ENCODE data around the gene METTL22.
"Not testable (repeated sequence)": the region's sequence is repeated elsewhere in the genome, so short reads cannot be mapped to it uniquely, and the experiment has no call there.

Gene METTL22

DNA sequence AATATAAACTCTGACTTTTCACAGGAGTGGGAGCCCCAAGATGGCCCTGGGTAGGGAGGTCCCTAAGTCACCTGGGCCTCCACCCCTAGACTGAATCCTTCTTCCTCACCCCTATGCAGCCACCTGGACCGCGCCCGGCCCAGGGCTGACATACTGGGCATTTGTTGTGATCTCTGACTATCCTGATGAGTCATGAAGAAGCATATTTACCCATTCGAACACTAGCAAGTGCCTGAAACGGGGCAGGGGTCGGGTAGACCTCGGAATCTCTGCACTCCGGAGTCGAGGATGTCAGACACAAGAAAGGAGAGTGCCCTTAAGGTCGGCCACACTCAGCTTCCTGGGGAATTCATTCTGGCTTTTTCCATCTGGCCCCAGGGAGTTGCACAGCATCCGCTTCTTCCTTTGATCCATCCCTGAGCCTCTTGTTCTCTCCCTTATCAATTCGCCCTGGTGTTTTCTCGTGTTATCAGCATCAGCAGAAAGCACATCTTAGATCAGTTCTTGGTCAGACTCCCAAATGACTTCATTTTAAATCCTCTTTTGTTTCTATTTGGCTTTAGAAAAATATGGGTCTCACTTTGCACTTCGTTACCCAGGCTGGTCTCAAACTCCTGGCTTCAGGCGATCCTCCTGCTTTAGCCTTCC is 10.4 kb downstream of the METTL22 start:
- DNase-seq (ENCODE audit: low spot score): no peak
- FAIRE-seq: no peak

DNA sequence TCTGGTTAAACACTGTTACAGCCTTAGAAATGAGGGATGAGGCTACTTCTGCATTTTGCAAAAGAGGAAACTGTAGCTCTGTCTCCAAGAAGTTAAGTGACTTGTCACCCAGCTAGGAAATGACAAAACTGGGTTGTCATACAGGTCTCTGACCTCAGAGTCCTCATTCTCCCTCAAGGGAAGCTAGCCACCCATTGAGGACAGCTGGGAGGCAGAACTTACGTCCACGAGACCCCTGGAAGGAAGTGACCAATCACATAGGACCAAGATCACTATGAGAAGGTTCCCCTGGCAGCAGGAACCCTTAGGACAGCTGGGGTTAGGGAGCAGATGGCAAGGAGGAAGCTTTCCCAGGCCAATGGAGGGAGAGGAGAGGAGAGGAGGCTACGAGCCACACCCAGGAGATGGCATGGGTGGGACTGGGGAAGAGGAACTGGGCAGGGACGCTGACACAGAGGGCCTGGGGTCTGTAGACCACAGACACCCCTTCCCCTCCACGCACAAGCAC is 11.2 kb downstream of the METTL22 start:
- no peak for DNase-seq (ENCODE audit: low spot score)
- FAIRE-seq: no peak

DNA sequence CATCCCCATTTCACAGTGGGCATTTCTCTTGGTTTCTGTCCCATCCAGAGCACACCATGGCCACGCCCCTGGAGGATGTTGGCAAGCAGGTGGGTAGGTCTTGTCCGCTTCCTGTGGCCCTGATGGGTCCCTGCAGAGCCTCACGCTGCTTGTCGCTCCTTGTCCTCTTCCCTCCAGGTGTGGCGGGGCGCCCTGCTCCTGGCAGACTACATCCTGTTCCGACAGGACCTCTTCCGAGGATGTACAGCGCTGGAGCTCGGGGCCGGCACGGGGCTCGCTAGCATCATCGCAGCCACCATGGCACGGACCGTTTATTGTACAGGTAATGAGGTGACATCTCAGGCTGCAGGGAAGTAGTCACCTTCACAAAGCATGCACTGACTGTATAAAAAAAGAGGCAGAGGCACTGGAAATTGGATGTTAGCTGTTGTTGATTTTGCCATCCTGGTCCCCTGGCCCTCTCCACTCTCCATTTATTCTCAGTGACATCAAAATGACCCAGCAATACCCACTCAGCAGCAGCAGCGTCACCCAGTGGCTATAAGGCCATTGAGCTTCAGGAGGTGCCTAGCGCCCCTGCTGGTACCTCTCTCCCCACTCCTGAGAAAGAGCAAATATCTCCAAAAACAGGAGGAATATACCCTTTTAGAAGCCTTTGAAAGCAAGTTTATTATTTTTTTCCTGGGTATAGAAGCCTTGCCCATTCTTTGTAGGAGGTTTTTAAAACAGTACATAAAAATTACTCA is 13.7 kb downstream of the METTL22 start:
- FAIRE-seq (peak; percentile 35), DNase-seq (ENCODE audit: low spot score) (no peak)

DNA sequence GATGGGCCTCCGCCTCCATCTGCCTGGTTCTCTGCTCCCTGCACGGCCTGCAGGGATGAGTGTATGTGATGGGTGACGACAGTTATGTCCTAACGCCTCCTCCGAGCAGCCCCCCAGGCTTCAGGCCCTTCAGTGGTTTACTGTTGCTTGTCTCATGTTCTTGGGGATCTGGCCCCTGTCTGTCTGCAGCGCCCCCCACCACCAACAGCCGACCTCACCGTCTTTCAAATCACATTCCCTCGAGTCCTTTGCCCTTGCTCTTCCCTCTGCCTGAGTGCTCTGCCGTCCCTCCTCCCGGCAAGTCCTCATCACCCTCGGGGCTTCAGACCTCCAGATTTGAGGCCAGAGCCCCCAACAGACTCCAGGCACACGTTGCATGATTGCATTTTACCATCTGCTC is 18.2 kb downstream of the METTL22 start:
- peak; percentile 17 for FAIRE-seq
- DNase-seq (ENCODE audit: low spot score): no peak

DNA sequence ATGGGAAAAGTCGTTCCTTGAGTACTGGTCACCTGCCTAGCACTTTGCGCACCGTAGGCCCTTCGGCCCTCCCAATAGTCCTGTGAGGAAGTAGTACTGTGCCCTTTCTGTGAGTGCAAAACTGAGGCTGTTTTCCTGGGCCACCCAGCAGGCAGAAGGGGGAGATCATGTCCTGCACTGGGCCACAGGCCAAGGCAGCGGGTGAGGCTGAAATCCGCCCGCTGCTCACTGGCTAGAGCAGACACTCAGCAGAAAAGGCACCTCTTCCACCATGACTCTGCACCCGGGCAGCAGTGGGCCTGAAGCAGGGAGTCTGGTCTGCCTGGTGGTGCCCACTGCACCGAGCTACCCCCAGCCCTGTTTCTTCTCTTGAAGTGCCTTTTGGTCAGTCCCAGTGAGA is 20.2 kb downstream of the METTL22 start:
- FAIRE-seq: no peak
- DNase-seq (ENCODE audit: low spot score): no peak

DNA sequence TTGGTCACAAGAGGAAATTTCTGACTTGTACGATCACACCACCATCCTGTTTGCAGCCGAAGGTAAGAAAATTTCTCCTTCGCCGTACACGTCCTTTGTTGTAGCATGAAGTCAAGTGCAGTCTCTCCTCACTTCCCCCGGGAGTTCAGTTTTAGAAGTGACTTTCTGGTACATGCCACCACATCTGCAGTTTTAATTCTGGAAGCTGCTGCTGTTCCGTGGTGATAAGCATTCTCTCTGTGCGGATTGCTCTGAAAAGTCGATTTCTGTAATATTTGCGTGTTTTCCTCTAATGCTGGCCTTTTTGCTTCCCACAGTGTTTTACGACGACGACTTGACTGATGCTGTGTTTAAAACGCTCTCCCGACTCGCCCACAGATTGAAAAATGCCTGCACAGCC is 20.6 kb downstream of the METTL22 start:
- FAIRE-seq (no peak), DNase-seq (ENCODE audit: low spot score) (no peak)

DNA sequence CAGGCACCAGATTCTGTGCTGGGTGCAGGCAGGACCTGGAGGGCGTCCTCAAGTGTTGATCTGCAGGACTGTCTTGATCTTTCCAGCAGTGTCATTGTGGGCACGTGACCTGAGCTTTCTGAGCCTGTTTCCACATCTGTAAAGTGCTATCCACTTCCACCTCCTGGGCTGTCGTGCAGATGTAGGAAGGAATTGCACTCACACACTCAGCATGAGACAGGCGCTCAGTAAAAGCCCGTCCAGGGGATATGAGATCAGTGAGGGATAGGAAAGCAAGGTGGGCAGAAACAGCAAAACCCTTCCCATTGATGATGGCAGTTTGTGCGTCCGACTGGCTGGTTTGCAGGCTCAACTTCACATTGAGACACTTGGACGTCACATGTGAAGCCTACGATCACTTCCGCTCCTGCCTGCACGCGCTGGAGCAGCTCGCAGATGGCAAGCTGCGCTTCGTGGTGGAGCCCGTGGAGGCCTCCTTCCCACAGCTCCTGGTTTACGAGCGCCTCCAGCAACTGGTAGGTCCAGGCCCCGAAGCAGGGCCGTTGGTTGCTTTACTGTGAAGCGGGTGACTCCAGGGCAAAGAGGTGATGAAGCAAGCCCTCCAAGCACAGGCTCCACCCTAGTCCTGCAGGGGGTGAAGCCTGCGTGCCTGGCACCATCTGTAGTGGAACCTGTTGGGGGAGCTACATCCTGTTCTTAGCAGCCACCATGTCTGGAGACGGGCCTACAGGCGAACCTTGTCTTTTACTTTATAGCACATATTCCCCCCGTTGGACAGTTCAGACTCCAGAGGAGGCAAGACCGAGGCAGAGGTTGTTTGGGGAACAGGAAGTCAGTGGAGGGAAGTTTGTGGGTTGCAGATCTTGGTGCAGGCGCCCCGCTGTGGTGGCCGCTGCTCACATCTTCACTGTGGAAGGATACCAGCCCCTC is 23.0 kb downstream of the METTL22 start:
- FAIRE-seq: no peak

DNA sequence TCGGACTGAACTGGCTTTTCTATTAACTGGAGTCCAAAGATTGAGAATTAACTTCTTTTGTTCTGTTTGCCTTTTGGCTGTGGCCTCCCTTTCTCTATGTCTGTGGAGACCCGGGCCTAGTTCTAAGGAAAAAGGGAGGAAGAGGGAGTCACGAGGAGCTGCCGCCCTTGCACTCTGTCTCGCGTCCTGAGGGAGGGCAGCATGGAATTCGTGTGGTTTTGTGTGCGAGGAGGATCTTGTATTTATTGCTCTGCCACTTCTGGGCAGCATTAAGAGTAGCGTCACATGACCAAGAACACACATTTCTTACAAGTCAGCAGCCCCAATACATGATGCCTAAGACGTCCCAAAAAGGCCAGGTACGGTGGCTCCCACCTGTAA is 23.6 kb downstream of the METTL22 start:
- FAIRE-seq: no peak

More for the DNA sequence above, 23.0 kb downstream of the METTL22 start:
- DNase-seq (ENCODE audit: low spot score): no peak

DNA sequence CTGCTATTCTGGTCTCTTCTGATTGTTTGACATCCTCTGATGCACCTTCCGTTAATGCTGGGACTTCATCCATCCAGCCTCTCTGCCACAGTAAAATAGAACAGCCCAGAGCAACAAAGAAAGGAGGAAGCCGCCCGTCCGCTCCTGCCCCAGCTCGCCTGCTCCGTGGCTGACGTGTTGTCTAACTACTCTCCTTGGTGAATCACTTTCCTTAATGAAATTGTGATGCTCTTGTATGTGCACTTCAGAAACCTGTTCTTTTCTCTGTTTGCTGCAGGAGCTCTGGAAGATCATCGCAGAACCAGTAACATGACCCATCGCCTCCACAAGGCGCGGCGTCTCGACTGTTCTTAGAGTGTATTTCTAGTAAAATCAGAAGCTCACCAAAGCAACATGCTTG is 24.3 kb downstream of the METTL22 start:
- no peak for FAIRE-seq
- no peak for DNase-seq (ENCODE audit: low spot score)

More for the DNA sequence above, 23.6 kb downstream of the METTL22 start:
- DNase-seq (ENCODE audit: low spot score): no peak

DNA sequence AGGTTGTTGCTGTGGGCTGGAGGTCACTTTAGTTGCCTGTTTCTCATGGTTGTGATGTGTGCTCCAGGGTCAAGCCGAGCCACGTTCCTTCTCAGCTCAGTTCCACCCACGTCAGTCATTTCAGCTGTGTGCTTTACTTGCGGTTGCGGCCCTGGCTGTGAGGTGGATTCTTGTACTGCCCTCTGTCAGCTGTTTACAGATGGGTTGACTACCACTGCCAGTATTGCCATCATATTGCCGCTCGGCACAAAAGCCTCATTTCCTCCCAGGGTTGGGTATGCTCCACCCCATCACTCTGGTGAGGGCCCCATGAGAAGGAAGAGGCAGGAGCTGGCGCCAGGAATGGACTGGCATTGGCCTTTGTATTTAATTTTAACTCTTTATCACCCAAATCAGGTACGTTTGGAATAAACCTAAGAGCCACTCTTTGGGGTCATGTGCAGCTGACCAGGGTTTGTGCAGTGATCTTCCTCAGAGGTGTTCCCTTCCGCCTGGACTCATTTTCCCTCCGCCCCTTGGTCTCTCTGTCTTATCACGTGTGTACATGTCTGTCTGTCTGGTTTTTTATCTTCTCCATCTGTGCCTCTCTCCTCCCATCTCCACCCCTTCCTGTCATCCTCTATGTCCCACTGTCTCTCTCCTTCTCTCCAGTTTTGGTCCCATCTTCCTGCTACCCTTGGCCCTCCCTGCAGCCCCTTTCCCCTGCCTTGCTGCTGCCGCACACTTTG is 25.0 kb downstream of the METTL22 start:
- no peak for DNase-seq (ENCODE audit: low spot score)
- FAIRE-seq: no peak

DNA sequence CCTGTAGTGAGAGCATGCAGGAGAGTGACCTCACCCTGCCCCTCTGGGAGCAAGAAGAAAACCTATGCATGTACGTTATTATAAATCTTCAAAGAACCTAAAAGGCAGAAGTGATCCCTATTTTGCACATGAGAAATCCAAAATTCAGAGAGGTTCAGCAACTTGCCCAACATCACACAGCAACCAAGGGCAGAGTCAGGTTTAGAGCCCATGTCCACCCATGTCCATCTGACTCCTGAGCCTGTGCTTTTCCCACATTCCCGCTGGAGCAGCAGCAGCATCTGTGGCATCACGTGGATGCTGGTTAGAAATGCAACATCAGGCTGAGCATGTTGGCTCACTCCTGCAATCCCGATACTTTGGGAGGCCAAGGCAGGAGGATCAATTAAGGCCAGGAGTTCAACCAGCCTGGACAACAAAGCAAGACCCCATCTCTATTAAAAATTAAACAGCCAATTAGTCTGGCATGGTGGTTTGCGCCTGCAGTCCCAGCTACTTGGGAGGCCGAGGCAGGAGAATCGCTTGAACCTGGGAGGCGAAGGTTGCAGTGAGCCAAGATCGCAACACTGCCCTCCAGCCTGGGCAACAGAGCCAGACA is 26.3 kb downstream of the METTL22 start:
- DNase-seq (ENCODE audit: low spot score): no peak
- no peak for FAIRE-seq

DNA sequence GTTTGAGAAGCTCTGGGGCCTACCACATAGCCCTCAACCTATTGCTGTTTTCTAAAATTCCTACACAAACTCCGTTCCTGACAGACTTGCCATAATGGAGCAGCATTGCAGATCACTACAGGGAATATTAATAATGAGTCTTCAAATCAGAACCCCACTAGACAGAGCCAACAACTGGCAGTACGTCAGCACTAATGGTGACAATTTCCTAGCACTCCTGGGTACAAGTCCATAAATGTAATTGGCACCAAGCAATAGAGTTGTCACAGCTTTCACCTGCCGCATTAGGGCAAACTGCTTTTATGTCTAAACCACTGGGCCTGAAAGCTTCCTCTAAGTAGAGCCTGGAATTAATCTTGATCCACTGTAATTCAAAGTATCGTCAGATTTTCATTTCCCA is 27.4 kb downstream of the METTL22 start:
- DNase-seq (ENCODE audit: low spot score): no peak
- no peak for FAIRE-seq

DNA sequence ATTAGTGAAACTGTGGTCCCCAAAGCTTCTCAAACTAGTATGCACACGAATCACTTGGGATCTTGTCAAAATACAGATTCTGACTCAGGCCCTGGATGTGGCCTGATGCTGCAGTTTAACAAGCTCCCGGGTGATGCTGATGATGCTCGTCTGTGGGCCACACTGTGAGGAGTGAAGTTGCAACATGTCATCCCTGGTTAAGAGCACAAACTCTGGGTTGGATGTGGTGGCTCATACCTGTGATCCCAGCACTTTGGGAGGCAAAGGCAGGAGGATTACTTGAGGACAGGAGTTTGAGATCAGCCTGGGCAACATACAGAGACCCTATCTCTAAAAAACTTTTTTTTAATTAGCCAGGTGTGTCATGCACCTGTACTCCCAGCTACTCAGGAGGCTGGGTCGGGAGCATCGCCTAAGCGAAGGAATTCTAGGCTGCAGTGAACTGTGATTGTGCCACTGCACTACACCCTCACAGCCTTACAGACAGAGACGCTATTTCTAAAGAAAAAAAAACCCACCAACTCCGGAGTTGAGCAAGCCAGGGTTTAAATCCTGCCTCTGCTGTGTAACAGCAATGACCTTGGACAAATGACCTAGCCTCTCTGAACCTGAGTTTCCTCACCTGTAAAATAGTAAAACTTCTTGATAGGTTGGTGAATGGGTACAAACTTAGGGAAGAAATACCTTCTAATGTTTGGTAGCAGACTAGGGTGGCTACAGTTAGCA is 28.5 kb downstream of the METTL22 start:
- no peak for DNase-seq (ENCODE audit: low spot score)
- FAIRE-seq: peak; percentile 17

DNA sequence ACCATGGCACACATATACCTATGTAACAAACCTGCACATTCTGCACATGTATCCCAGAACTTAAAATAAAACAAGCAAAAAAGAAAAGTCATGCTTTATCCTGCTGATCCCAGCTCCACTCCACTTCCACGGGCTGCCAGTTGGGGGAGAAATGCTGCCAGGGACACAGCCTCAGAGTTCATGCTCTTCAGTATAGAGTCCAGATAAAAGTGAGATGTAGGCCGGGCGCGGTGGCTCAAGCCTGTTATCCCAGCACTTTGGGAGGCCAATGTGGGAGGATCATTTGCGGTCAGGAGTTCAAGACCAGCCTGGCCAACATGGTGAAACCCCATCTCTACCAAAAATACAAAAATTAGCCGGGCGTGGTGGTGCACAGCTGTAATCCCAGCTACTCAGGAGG is 30.5 kb downstream of the METTL22 start:
- FAIRE-seq: not testable (repeated sequence)
- DNase-seq (ENCODE audit: low spot score): peak; percentile 49

DNA sequence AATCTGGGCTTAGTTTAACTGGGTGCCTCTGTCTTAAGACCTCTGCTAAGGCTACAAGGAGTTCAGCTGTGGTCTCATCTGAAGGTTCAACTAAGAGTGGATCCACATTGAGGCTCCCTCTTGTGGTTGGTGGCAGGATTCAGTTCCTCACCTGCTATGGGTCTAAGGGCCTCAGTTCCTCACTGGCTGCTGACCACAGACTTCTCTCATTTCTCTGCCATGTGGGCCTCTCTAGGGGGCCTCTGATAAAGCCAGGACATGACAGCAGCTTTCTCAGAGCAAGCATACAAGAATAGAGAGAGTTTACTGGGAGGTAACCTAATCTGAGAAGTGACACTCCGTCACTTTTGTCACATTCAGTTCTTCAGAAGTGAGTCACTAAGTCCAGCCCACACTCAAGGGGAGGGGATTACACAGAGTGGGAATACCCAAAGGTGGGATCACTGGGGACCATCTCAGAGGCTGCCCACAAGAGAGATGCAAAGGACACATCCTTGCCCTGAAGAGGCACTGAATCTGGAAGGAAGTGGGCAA is 33.8 kb downstream of the METTL22 start:
- FAIRE-seq (no peak), DNase-seq (ENCODE audit: low spot score) (peak; percentile 53)

DNA sequence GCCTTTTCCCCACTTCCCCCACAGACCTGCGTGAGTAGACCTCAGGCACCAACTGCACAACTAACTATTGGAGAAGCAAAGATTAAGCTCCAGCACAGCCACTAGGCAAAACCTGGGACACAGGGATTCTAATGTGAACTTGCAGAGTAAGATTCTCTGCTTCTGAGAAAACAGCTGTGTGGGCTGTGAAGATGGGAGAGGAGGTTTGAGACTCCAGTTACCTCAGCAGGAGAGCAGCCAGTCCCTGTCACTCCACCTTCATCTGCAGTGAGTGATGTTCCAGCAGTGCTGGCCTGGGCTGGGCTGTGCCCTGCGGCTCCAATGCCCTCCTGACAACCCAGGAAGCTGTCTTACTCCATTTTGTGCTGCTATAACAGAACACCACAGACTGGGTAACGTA is 34.9 kb downstream of the METTL22 start:
- peak; percentile 13 for FAIRE-seq

DNA sequence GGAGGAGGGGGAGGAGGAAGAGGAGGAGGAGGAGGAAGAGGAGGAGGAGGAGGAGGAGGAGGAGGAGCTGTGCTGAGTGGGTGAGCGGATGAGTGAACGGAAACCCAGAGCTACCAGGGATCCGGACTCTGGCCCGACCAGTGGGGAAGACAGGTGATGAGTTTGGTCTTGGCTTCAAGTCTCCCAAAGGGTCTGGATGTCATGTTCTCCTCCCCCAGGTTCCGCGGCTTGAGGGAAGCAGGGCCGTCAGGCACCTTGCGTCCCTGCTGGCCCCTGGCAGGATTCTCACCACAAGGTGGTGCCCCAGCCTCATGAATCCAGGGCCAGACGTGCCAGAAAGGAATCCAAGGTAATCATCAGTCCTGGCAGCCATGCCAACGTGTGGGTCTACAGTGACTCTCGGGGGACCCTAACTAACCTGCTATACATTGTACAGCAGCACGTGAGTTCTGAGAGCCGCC is 39.4 kb downstream of the METTL22 start:
- peak; percentile 79 for DNase-seq (ENCODE audit: low spot score)
- FAIRE-seq: peak; percentile 77

More for the DNA sequence above, 34.9 kb downstream of the METTL22 start:
- DNase-seq (ENCODE audit: low spot score): no peak

DNA sequence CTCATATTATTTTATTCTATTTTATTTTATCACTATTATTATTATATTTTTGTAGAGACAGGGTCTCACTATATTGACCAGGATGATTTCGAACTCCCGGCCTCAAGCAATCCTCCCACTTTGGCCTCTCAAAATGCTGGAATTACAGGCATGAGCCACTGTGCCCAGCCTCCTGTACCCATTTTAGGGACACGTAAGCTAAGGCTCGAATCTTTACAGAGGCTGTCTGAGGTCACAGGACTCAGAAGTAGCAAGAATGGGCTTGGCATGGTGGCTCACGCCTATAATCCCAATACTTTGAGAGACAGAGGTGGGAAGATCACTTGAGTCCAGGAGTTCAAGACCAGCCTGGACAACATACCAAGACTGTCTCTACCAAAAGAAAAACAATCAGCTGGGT is 40.2 kb downstream of the METTL22 start:
- DNase-seq (ENCODE audit: low spot score) (no peak), FAIRE-seq (peak; percentile 44)

DNA sequence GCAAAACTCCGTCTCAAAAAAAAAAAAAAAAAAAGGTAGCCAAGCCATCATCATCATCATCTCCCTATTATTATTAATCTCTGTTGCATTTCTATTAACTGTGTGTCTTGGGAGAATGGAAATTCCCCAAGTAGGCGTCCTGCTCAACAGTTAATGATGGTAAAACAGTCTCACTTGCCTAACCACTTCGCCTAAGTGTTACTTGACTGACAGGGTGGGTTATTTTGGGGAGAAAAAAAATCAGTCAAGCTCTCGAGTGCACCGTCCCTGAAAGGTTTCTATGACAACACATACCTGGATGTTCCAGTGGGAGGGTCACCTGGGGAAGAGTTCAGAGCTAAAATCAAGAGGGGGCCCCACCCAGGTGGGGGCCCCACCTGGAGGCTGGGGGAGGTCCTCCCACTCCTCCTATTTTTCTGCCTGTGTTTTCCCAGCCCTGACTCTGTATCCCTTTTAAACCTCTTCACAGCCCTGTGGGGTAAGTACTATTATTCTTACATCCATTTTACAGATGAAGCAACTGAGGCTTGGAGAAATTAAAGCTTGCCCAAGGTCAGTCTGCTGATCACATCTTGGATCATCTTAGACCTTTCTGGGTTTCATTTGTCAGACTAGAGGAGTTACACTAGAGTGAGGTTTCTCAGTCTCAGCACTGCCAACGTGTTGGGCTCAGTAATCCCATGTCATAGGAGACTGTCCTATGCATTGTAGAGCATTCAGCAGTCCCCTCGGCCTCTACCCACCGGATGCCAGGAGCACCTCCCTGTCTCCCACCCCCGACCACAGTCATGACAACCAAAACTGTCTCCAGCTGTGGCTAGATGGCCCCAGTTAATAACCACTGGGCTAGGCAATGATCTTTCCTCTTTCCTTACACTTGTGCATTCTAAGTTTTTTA is 41.9 kb downstream of the METTL22 start:
- DNase-seq (ENCODE audit: low spot score) (no peak), FAIRE-seq (no peak)
